ENCODE measurements around the gene GPR55.

Gene GPR55

DNA sequence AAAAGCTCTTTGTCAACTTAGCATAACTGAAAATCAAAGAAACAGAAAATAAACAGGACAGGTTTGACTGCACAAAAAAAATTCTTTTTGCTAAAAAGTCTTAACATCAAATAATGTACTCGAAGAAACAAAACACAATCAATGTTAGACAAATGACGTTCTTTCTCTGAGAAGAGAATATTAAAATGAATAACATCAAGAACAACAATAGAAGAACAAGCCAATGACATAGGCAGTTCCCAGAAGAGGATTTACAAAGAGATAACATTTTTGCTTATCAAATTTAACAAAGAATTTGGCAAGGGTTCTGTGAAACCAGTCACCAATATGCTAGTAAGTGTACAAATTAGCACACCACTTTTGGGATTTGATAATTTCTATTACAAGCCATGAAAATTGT is 5.8 kb downstream of the GPR55 start:
- DNase-seq (ENCODE audit: low read depth) = no peak

DNA sequence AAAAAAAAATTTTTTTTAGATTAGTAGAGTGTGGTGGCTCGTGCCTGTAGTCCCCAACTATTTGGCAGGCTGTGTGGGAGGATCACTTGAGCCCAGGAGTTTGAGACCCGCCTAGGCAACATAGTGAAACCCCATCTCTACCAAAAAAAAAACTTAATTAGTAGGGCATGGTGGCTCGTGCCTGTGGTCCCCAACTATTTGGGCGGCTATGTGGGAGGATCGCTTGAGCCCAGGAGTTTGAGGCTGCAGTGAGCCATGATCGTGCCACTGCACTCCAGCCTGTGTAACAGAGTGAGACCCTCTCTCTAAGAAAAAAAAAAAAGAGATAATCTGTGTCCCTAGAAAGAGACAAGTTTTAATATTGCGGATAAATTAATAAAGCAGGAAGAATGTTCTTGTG is 8.8 kb downstream of the GPR55 start:
- DNase-seq (ENCODE audit: low read depth) = no peak

DNA sequence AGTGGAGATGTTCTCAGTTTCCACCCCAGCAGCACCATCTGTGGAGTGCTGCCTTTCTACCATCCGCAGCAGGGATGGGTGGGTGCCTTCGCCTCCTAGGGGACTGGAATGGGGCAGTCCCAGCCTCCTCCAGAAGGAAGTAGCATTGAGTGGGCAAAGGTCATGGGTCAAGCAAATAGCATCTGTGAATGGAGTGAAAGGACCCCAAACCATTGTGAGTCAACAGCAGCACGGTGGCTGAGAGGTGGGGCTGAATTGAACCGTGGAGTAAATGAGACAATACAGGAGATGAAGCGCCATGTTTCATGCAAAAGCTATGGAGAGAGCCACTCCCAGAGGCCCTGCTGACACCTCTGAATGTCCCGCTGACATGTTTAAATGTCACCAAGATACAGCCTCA is 9.7 kb downstream of the GPR55 start:
- DNase-seq (ENCODE audit: low read depth) = no peak

DNA sequence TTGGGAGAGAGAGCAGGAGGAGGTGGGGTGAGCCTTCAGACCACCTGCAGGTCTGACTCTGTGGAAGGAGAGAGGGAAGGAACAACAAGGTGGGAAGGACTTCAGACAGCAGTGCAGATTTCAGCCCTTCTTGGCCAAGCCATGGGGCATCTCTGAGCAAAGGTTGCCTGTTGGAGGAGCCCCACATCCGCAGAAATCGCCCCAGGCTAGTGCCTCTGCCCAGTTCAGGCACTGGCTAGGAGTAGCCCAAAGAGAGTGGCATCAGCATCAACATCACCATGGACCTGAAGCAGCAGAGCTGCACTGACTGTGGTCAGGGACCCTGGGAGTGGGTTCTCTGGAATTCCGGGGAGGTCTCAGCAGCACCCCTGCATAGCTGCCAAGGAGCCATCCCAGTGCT is 10.2 kb downstream of the GPR55 start:
- no peak for DNase-seq (ENCODE audit: low read depth)

DNA sequence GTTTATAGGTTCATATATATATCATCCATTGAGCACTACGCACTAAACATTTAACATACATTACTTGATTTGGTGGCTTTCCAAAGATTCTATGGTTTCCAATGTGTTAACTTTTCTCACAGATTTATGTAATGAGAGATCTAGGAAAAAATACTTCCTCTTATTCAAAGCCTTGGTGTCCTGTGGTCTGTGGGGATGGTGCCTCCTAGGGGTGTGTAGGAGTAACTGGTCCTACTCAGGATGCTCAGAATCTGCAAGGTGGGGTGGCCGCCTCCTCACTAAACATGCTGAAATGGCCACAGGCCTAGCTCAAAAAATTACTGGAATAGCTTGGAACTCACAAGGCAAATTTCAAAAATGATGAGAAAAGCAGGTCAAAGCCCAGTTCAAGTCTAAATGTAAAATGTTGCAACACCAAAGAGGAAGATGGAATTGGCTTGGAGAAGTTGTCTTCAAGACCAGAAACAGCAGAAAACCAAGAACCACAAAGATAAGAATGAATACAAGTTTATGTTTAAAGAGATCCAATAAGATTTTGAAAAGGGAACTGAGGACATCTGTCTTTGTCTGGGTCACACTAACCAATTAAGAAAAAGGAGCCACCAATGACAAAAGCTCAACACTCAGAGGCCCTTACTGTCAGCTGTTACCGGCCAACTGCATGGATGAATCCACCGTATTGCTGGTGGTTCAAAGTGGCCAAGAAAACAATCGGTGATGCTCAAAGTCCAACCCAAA is 11.5 kb downstream of the GPR55 start:
- DNase-seq (ENCODE audit: low read depth) = no peak

DNA sequence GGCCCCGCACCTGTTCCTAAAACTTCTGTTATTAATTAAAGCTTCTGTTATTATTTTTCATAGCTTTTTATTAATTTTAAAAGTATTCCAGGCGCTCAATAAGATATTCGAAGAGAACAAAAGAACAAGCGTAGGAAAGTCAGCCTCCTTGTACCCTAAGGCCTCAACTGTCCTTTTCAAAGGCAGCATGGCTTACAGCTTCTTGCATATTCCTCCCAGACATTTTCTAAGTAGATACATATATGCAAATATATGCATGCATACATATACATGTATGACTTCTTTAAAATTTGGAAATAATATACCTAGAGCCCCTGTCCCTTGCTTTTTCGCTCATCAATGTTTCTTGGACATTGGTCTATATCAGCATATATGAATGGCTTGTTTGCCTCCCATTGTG is 12.3 kb downstream of the GPR55 start:
- no peak for DNase-seq (ENCODE audit: low read depth)

DNA sequence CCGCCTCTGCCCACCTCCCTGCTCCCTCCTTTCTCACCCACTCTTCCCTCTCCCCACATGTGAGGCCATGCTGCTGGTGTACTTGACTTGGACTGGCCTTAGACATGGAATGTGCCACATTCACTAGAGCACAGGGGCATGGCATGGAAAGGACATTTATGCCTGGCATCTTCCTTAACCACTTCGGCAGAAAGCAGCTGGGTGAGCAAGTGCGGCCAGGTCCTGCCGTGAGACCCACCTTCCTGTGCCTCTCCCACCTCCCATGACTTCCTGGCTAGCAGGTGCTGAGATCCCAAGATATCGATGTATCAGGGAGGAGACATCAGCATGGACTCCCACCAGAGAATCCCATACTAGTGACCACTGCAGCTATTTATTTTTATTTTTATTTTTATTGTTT is 13.0 kb downstream of the GPR55 start:
- no peak for DNase-seq (ENCODE audit: low read depth)

DNA sequence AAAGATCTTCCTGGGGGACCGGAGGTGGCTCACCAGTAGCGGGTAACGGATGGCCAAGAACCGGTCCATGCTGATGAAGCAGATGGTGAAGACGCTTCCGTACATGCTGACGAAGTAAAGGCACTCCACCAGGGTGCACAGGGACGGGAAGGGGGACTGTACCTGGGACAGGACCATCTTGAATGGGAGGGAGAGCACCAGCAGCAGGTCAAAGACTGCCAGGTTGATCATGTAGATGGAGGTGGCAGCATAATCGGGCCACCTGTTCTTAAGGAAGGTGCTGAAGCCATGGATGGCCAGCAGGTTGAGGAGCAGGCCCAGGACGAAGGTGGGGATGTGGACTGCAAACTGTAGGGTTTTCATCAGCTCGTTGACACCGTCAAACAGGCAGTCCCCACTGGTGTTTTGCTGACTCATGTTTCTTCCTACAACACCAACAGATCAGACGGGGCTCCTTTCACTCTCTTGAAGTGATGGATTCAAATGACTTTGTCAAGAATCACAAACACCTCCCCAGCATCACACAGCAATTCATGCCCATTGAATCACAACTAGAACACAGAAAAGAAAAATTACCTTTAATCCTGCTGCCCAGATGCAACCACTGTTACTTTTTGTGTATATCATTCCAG is 14.4 kb downstream of the GPR55 start:
- DNase-seq (ENCODE audit: low read depth) = no peak

DNA sequence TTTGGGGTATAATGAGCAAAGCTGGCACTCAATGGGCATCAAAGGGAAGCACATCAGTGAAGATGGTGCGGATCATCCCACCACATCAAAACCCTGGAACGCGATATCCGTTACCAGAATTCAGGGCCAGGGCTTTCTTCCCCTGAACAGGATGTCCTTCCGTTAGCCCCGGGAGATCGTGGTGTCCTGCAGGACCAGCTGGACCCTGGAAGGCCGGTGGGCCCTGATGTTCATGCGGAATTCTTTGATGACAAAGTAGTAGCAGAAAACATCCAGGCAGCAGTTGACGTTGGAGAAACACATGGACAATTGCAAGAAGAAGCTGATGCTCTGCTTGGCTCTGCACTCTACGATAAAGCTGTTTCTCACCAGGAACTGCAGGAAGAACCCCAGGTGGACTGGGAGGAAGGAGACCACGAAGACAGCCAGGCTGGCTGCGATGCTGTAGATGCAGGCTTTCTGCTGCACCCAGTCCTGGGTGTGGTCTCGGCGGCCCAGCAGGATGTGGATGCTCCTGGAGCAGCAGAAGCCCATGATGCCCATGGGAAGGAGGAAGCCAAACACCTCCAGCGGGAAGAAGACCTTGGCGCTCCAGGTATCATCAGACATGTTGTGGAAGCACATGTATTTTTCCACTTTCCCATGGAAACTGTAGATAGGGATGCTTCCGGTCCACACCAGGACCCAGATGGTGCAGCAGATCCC is 15.0 kb downstream of the GPR55 start:
- no peak for DNase-seq (ENCODE audit: low read depth)

DNA sequence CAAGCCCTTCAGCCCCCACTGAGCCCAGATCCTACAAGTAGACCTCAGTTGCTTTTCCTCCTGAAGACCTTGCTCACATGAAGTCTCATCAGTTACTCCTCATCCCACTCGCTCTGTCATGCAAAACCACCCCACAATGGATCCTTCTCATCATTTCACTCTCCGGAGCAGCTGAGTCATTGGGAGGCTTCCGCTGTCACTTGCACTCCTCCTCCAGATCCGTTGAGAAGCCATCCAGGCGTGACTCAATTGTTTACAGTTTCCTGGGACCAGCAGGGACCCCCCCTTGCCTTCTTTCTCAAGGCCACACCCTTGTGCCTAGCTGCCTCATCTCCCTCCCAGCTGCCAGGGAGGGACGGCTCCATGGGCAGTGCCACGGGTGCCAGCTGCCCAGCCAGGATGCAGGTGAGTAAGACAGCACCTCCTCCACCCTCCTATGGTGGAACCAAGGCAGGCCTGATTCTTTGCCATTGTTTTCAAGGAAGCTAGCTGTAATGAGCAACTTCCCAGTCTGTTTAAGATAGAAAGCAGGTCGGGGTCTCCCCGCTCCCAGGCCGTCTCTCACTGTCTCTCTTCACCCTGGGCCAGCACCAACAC is 16.3 kb downstream of the GPR55 start:
- DNase-seq (ENCODE audit: low read depth) = no peak

DNA sequence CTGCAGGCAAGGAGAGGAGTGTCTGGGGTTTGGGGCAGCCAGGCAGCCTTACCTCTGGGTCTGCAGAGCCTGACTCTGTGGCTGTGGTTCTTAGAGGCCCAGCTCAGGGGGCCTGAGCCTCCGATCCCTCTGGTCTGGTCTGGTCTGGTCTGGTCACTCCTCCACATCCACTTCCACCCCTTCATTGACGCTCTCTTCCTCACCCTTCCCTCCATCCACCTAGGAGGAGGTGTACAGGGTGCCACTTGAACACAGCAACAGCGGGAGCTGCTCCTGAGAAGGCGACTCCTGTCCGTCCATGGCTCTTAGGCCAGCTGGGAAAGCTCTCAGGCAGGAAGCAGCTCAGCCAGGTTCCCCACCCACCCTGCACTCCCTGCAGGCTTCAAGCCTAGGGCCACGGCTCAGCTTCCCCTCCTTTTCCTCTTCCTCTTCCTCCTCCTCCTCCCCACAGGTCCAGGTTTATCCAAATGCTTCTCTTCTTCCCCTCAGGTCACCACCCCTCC is 16.9 kb downstream of the GPR55 start:
- DNase-seq (ENCODE audit: low read depth) = no peak

DNA sequence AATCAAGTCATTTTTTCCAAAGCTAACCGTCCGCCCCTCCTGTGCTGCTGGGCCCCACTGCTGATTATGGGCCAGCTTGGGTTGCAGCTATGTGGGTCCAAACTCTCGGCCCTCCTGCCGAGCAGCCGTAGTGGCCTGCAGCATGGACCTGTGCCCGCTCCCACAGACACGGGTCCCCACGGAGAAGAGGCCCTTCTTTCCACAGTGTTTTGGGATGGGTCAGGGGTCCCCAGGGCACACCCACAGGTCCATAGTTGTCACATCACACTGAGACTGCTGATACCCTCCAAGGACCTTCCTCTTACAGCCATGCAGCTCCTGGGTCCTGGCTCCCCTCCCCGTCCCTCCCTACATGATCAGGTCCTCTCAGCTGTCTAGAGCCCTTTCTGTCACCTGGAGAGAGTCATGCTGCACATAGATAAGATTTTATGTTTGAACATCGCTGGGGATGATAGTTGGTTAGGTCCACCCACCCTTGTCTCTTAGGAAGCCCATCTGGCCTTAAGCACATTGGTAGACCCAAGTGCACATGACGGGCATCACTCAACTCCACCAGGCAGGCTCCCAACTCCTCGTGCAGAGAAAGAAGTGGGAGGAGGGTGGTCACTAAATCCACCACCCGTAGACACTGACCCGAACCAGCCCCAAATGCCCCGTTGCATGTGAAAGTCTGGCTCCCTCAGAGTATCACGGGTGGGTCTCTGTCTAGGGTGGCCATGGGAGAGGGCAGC is 17.5 kb downstream of the GPR55 start:
- DNase-seq (ENCODE audit: low read depth) = no peak

DNA sequence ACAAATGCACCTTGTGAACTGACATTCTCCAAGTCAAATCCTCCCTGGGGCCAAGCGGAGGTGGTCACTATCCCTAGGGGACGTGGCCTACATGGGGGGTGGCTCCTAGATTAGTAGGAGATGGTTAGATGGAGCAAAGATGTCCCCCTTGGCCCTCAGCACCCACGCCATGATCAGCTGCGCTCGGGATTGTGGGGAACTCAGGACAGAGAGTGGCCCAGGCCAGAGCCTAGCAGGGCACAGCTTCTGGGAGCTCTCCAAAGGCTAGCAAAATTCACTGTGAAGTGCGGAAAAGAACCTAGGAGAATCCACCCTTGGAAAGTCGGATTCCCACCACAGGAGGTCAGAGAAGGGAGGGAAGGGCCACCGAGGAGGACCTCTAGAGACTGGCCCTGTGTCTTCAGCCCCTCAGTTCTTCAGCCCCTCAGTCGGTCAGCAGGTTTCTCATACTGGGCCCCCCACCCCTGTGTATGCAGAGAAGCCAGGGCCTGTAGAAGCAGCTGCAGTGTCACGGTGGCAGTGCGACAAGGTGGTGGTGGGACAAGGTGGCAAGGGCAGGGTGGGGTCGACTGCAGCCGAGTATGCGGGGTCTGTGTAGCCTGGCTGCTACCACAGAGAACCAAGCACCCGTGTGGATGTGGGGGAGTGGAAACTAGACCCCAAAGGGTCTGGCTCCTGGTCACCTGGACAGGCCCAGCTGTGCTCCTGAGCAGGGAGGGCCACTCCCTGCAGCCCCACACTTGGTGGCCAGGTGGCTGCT is 18.4 kb downstream of the GPR55 start:
- DNase-seq (ENCODE audit: low read depth) = no peak

DNA sequence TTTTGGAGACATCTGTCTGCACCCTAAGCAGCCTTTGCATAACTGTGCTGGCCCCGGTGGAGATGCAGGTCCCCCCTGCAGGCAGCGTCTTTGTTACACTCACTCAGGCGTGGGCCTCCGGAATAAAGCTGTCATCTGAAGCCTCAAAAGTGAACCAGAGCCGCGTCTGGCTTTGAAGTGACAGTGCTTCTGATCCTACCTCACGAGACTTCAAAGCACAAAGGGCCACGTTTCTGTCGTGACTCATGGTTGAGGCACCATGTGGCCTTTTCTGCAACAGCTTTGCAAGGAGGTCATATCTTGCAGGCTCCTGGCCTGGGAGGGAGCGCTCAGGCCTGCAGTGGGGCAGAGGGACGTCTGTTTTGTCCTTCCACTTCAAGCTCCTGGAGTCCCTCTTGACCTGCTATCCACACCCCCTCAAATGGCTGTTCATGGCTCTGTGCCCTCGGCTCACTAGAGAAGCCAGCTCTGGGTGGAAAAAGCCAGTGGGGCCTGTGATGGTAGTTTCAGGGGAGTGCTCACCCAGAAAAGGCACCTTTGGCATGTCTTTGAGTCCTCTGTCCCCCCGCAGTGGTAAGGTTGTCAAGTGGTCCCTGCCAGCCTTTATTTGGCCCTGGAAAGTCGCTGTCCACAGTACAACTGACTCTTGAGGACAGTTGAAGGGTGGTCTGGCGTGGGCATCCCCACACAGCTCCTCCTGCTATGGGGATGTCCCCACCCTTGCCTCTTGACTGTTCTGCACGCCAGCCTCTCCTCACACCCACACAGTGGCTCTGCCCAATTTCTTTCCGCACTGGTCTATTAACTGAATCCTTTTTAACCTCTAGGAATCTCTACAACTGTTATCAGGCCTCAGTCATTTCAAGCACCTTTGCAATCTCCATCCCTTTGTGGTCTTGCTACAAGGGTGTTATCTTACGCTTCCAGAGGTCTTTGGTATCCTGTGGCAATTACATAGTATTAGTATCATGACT is 19.3 kb downstream of the GPR55 start:
- DNase-seq (ENCODE audit: low read depth) = peak; percentile 77

DNA sequence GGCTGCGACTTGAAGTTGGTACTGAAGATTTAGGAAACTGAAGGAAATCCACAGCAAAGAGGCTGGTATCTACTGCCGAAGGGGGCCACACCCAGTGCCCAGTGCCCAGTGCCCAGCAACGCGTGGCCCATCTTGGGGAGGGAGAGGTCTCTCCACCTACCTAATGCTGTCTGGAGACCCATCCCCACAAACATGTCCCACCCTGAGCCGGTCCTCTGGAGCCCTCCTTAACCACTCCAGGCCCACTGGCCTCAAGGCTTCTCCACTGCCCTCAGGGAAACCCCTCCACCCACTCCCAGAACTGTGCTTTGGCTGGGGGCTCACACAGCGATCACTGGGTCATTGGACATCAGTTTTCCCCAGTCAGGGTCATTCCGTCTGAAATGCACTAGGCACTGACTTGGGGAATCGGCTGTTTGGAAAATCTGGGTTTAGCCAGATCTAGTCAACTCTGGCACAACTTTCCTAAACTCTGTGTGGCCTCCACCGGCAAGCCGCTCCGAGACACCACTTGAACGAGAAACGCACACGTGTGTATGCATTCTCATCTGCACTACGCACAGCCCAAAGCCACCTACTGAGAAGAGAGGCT is 20.1 kb downstream of the GPR55 start:
- DNase-seq (ENCODE audit: low read depth) = no peak

DNA sequence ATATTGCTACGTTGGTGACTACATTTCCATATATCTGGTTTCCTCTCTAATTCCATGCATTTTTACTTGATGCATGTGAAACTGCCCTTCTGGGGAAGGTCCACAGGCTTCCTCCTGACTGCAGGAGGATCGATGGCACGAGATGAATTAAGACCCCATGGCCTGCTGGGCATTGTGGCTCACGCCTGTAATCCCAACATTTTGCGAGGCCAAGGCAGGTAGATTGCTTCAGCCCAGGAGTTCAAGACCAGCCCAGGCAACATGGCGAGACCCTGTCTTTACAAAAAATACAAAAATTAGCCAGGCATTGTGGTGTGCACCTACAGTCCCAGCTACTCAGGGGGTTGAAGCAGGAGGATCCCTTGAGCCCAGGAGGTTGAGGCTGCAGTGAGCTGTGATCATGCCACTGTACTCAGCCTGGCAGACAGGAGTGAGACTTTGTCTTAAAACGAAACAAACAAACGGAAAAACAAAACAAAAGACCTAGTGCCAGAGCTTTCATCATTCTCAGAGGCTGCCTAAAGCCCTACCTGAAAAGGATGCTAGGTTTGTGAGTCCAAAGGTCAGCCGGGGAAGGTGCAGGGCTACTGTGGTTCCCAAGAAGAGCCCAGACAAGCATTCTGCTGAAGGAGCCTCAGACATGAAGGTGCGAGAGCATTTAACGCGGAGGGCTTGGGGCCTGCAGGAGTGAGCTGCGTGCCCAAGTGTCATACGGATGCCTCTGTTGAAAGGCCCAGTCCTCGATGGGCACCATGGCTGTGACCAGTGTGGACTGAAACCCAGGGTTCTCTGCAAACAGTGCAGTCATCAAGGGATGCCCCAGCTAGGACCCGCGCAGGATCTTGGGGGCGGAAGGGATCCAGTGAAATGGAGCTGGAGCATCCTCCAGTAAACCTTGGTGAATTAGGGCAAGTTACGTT is 21.6 kb downstream of the GPR55 start:
- DNase-seq (ENCODE audit: low read depth) = no peak

DNA sequence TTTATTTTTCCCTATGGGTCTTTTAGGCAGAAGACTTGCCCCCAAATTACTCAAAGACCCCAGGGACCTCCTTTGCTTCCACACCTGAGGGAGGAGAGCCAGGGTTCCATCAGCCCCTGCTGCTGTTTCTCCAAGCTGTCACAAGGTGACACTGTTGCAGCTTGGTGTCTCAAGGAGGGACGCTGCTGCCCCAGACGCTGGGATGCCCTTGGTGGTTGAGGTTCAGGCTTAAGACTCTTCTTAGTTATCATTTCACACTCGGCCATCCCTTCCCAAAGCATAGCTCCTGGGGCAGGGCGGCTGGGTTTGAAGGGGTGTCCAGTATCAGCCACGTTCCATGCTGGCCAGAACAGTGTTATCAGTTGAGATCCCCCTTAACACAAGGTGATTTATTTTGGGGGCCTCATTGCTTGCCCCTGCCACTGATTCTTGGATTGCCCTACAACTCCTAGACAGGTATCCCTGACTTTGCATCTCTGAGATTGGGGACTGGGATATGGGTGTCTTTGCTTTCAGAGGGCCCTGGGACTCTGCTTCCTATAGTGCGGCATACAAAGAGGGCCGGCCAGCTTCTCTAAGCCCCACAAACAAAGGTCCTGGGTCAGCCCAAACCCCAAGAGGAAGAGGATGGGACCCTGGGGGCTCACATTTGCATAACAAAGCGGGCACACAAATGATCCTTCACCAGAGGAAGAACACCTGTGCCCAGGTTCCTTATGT is 22.7 kb downstream of the GPR55 start:
- DNase-seq (ENCODE audit: low read depth) = no peak

DNA sequence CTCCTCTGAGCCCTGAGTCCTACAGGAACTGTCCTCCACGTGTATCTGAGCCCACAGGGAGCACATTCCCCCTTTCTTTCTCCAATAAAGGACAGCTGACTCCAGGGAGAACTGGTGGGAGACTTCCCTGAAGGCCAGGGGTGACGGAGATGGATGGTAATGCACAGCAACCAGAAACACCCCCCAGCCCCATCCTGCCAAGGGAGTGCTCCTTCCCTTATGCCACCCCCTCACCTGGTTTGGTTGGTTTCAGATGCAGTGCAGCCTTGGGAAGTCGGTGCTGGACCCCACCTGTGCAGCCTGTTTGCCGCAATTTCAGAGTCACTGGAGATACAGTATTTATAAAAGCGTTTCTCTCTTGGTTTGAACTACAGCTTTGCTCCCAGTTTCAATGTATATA is 24.0 kb downstream of the GPR55 start:
- DNase-seq (ENCODE audit: low read depth) = no peak

Data from stimulated activated CD8-positive, alpha-beta memory T cell treated with anti-CD3 and anti-CD28 coated beads, Interleukin-4, amount 100 ng/mL, for 24 hours (primary cell).